ENCODE results near the gene DDX10.

Gene DDX10

GRCh38 chr11:108672113-108672512 lies 7.2 kb downstream of the DDX10 start:
- TF ChIP-seq, protein P1, sequence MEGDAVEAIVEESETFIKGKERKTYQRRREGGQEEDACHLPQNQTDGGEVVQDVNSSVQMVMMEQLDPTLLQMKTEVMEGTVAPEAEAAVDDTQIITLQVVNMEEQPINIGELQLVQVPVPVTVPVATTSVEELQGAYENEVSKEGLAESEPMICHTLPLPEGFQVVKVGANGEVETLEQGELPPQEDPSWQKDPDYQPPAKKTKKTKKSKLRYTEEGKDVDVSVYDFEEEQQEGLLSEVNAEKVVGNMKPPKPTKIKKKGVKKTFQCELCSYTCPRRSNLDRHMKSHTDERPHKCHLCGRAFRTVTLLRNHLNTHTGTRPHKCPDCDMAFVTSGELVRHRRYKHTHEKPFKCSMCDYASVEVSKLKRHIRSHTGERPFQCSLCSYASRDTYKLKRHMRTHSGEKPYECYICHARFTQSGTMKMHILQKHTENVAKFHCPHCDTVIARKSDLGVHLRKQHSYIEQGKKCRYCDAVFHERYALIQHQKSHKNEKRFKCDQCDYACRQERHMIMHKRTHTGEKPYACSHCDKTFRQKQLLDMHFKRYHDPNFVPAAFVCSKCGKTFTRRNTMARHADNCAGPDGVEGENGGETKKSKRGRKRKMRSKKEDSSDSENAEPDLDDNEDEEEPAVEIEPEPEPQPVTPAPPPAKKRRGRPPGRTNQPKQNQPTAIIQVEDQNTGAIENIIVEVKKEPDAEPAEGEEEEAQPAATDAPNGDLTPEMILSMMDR (IDR thresholded peaks at IDR 0.05), result no peak
- H3K27ac ChIP-seq, result no peak overlapping the region
- no peak for DNase-seq (ENCODE audit: low spot score)

GRCh38 chr11:108672786-108673185 lies 7.9 kb downstream of the DDX10 start:
- TF ChIP-seq, protein P1 (IDR thresholded peaks at IDR 0.05), result no peak
- DNase-seq (ENCODE audit: low spot score), result no peak
- H3K4me3 ChIP-seq, result no peak overlapping the region
- H3K27ac ChIP-seq, result no peak overlapping the region

More at GRCh38 chr11:108672113-108672512, 7.2 kb downstream of the DDX10 start:
- H3K4me3 ChIP-seq, result no peak overlapping the region

GRCh38 chr11:108679045-108679444 lies 14.2 kb downstream of the DDX10 start:
- Histone ChIP-seq H3K4me3 (no peak overlapping the region), H3K27ac (no peak overlapping the region)
- TF ChIP-seq, protein P1 (IDR thresholded peaks at IDR 0.05), result no peak
- DNase-seq (ENCODE audit: low spot score), result no peak

DNA sequence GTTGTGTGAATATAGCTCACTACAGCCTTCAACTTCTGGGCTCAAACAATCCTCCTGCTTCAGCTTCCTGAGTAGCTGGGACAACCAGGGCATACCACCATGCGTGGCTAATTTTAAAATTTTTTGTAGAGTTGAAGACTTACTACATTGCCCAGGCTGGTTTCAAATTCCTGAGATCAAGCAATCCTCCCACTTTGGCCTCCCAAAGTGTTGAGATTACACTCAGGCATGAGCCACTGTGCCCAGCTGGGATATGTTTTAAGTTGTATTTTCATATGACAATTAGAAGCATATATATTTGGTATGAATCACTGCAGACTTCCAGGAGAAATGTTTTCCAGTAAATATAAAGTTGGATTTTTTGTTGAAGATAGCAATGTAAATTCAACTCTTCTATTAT lies 15.4 kb downstream of the DDX10 start:
- no peak for DNase-seq (ENCODE audit: low spot score)
- Histone ChIP-seq H3K27ac (no peak overlapping the region), H3K4me3 (no peak overlapping the region)
- TF ChIP-seq, protein P1 (IDR thresholded peaks at IDR 0.05), result no peak

GRCh38 chr11:108685419-108686130 lies 20.7 kb downstream of the DDX10 start:
- H3K4me3 ChIP-seq, result no peak overlapping the region
- TF ChIP-seq, protein P1 (IDR thresholded peaks at IDR 0.05), result no peak
- no peak for DNase-seq (ENCODE audit: low spot score)
- no peak overlapping the region for H3K27ac ChIP-seq

GRCh38 chr11:108693852-108694251 lies 29.0 kb downstream of the DDX10 start:
- Histone ChIP-seq H3K27ac (no peak overlapping the region), H3K4me3 (no peak overlapping the region)
- DNase-seq (ENCODE audit: low spot score), result no peak
- TF ChIP-seq, protein P1 (IDR thresholded peaks at IDR 0.05), result no peak

DNA sequence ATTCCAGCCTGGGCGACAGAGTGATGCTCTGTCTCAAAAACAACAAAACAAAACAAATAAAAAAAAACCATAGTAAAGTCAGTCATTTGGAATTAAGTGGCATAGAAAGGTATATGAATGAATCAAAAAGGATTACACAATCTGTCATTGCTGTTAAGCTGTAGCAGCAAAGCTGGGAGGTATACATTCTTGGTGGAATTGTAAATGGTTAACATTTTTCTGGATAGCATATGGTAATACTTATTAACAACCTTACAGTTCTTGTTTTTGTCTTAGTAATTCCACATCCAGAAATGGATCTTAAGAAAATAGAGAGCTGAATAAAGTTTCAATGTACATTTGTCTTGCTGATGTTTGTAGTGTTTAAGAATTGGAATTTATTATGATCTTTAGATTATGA lies 30.0 kb downstream of the DDX10 start:
- TF ChIP-seq, protein P1 (IDR thresholded peaks at IDR 0.05), result no peak
- no peak for DNase-seq (ENCODE audit: low spot score)
- no peak overlapping the region for H3K27ac ChIP-seq
- no peak overlapping the region for H3K4me3 ChIP-seq
